Upper lobe of left lung (tissue), 4 donors: ENCODE measurements around the gene CCDC127.

Experiments
- CTCF ChIP-seq, 6 experiments: fragments of 450-650 bp in 4 of 6; fragments of 200-600 bp in 2 of 6; sonication (generic) in 2 of 6; IDR thresholded peaks; one replicate each; pipeline ENCODE4 v1.5.1; 2016 to 2019; ENCODE audit warnings: antibody characterized with exemption in 6 of 6
- POLR2A ChIP-seq, 4 donors: fragments of 450-650 bp; IDR thresholded peaks; one replicate each; pipeline ENCODE4 v1.5.1; 2016 to 2017; ENCODE audit warnings: antibody characterized with exemption in 4 of 4, mild to moderate bottlenecking in 2 of 4

GRCh38 chr5:160921-161802 is 56.8 kb downstream of the CCDC127 start:
- TF ChIP-seq CTCF (IDR thresholded peaks at IDR 0.05) (no peak), POLR2A (IDR thresholded peaks at IDR 0.05) (no peak)
